Transverse colon (tissue), 4 donors: ENCODE results near the gene GPHN. TPM values are rescaled to one million over a fixed set of nuclear protein-coding genes. Genes with fewer than 3 reads are reported as not detected.

Experiments used
- DNase-seq: peaks from one replicate; pipeline ENCODE4 v3.0.0-alpha.2; 2019
- H3K27ac ChIP-seq, 4 donors: fragments of 200-600 bp; sonication (generic); 2 replicates each; pipeline ENCODE4 v1.5.1; 2016 to 2018; ENCODE audit warnings: inconsistent platforms in 4 of 4
- H3K27me3 ChIP-seq: fragments of 200-600 bp; sonication (generic); 2 replicates; pipeline ENCODE4 v1.5.1; 2017; ENCODE audit warnings: inconsistent platforms
- H3K36me3 ChIP-seq, 4 donors: fragments of 200-600 bp; sonication (generic); 2 replicates each; pipeline ENCODE4 v1.5.1; 2017 to 2019; ENCODE audit warnings: inconsistent platforms in 4 of 4
- H3K4me1 ChIP-seq, 4 donors: fragments of 200-600 bp; sonication (generic); 2 replicates each; pipeline ENCODE4 v1.5.1; 2017 to 2020; ENCODE audit warnings: inconsistent platforms in 4 of 4
- H3K4me3 ChIP-seq, 4 donors: fragments of 200-600 bp; sonication (generic); 1 replicate in 1 of 4; 2 replicates in 3 of 4; pipeline versions ENCODE4 v1.5.1 to v1.6.1; 2017 to 2019; ENCODE audit warnings: inconsistent platforms in 4 of 4
- H3K9me3 ChIP-seq, 2 donors: fragments of 200-600 bp; sonication (generic); 2 replicates each; pipeline ENCODE4 v1.5.1; 2017 to 2019; ENCODE audit warnings: inconsistent platforms in 2 of 2
- EP300 ChIP-seq: sonication (generic); formaldehyde crosslinking; IDR thresholded peaks from one replicate; pipeline ENCODE4 v1.6.1; 2017; ENCODE audit warnings: antibody characterized with exemption, low read depth
- POLR2A ChIP-seq: fragments of 450-650 bp; IDR thresholded peaks from one replicate; pipeline ENCODE4 v1.6.1; 2016; ENCODE audit warnings: antibody characterized with exemption, mild to moderate bottlenecking, moderate library complexity
- POLR2AphosphoS5 ChIP-seq, 3 donors: sonication (generic); formaldehyde crosslinking; IDR thresholded peaks; one replicate each; pipeline ENCODE4 v1.6.1; 2016; ENCODE audit warnings: antibody characterized with exemption in 3 of 3
- WGBS, 2 donors: methylation state at CpG; one replicate each; pipeline ENCODE4 v1.1.5; 2018; ENCODE audit warnings: low coverage in 1 of 2; 5-methylcytosine and 5-hydroxymethylcytosine counted together
- in situ Hi-C, 4 donors: fragments of 200-750 bp; cut with MboI; loops; one replicate each; pipeline versions ENCODE4 v1.15.0 to v1.15.1; 2017; ENCODE audit warnings: low sequenced_read_pairs in 3 of 4, low pct_ligation_motif_present in 1 of 4, low pct_unique_long_range_greater_than_20kb in 1 of 4
- intact Hi-C: fragments of 100-400 bp; cut with DNase I; formaldehyde crosslinking; loops from one replicate; pipeline ENCODE4 v1.15.1; 2023; ENCODE audit warnings: low total_unique reads
- total RNA-seq, 4 donors: library from RNA; depleted of rRNA; stranded (reverse); fragments of >200 nt; gene quantifications; one replicate each; pipeline ENCODE4 v1.1.0, GENCODE V29; 2016
- TF ChIP-seq, protein P1 (sequence below), 5 experiments: fragments of 200-600 bp in 3 of 5; fragments of 450-650 bp in 2 of 5; sonication (generic) in 3 of 5; IDR thresholded peaks; 1 replicate in 2 of 5; 2 replicates in 3 of 5; pipeline ENCODE4 v1.5.1; 2016 to 2017; ENCODE audit warnings: antibody characterized with exemption in 5 of 5, inconsistent platforms in 3 of 5, mild to moderate bottlenecking in 2 of 5, moderate library complexity in 1 of 5

Gene GPHN
- total RNA-seq, 4 donors from 2014 or later: 8.6 to 59.7 (median 23.6) TPM

DNA sequence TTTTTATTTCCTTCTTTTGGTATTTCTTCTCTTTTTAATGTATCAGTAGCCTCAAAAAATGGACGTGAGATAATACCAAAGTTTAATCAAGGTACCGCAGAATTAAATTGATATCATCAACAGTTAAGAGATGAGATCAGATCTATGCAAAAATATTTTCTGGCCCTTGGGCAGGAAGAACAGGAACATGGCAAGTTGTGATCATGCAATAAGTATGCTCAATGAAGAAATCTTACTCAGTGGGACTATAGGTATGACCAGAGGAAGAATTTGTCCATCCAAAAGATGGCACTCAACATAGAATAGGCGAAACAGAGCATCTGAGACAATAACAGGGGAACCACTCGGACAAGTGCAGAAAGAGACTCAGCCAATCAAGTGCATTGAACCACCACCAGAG is 680.4 kb downstream of the GPHN start:
- Histone ChIP-seq H3K4me3 (no peak overlapping the region), H3K4me1 (peaks cover 0 to 15% (median 4%) of the 10 kb centered on the region in 4 donors), H3K9me3 (no peaks in the 10 kb centered on the region), H3K27me3 (no peaks in the 10 kb centered on the region), H3K36me3 (no peaks in the 10 kb centered on the region), H3K27ac (no peak overlapping the region)
- DNase-seq: no peak
- in situ Hi-C loops (no loop called here), intact Hi-C loops (no loop called here)
- TF ChIP-seq, protein P1, sequence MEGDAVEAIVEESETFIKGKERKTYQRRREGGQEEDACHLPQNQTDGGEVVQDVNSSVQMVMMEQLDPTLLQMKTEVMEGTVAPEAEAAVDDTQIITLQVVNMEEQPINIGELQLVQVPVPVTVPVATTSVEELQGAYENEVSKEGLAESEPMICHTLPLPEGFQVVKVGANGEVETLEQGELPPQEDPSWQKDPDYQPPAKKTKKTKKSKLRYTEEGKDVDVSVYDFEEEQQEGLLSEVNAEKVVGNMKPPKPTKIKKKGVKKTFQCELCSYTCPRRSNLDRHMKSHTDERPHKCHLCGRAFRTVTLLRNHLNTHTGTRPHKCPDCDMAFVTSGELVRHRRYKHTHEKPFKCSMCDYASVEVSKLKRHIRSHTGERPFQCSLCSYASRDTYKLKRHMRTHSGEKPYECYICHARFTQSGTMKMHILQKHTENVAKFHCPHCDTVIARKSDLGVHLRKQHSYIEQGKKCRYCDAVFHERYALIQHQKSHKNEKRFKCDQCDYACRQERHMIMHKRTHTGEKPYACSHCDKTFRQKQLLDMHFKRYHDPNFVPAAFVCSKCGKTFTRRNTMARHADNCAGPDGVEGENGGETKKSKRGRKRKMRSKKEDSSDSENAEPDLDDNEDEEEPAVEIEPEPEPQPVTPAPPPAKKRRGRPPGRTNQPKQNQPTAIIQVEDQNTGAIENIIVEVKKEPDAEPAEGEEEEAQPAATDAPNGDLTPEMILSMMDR (IDR thresholded peaks at IDR 0.05): no peak
- TF ChIP-seq POLR2AphosphoS5 (IDR thresholded peaks at IDR 0.05): no peak
- TF ChIP-seq POLR2A: no peak
- no peak for TF ChIP-seq EP300
- WGBS, 2 donors: 91 to 94% methylated on average over 4 of the region's 4 CpGs

DNA sequence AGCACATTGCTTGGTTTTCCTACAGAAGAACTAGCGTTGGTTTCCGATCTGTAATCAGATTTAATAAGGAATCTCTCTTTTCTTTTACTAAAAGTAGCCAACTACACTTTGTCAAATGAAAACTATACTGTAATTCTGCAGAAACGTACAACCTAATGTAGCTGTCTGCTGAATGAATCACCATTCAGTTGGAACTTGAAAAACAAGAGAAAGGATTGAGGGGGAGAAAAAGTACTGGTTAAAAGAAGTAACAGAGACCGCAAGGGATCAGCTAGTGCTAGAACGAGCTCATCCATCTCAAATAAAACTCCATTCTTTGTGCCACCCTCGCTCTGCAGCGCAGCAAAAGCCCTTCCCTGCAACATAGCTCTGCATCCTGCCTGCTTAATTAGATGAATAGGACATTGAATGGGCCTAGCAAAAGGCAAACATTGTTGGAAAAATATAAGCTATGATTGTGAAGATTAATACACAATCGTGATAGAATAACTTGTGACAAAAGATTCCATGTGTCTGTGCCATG is 683.9 kb downstream of the GPHN start:
- DNase-seq: no peak
- Histone ChIP-seq H3K9me3 (no peaks in the 10 kb centered on the region), H3K4me3 (no peak overlapping the region), H3K36me3 (no peaks in the 10 kb centered on the region), H3K27ac (no peak overlapping the region), H3K4me1 (peaks cover 0 to 8% (median 1%) of the 10 kb centered on the region in 4 donors), H3K27me3 (no peaks in the 10 kb centered on the region)
- in situ Hi-C loops (no loop called here), intact Hi-C loops (no loop called here)
- TF ChIP-seq POLR2A: no peak
- TF ChIP-seq POLR2AphosphoS5 (IDR thresholded peaks at IDR 0.05): no peak
- TF ChIP-seq, protein P1 (IDR thresholded peaks at IDR 0.05): no peak
- TF ChIP-seq EP300: no peak
- WGBS, 2 donors: 86 to 87% methylated on average over 8 of the region's 8 CpGs

DNA sequence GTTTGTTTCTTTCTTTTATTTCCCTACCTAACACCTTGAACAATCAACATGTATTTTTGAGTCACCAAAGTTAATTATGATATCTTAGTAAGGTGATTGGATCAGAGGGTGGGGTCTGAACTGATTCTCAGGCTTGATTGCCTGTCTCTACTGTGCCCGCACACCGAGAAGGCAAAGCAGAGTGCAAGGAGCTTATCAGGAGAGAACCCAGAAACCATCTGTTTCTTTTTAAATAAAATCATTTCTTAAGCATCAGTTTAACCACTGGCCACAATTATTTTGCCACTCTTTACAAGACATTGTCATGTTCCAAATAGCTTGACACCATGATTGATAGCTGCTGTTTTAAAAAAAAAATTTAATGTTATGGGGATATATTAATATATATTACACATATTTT is 684.4 kb downstream of the GPHN start:
- H3K27me3 ChIP-seq: no peaks in the 10 kb centered on the region
- peaks cover 0 to 3% (median 0%) of the 10 kb centered on the region in 4 donors for H3K4me1 ChIP-seq
- no peak overlapping the region for H3K4me3 ChIP-seq
- no peak for DNase-seq
- H3K27ac ChIP-seq: no peak overlapping the region
- intact Hi-C loops (no loop called here), in situ Hi-C loops (no loop called here)
- no peaks in the 10 kb centered on the region for H3K36me3 ChIP-seq
- WGBS, 2 donors: 95% methylated on average over 2 of the region's 2 CpGs; no CpG with 5 or more reads in 1 of the 2 donors
- H3K9me3 ChIP-seq: no peaks in the 10 kb centered on the region
- no peak for TF ChIP-seq EP300
- TF ChIP-seq POLR2A: no peak
- TF ChIP-seq, protein P1 (IDR thresholded peaks at IDR 0.05): no peak
- TF ChIP-seq POLR2AphosphoS5 (IDR thresholded peaks at IDR 0.05): no peak

DNA sequence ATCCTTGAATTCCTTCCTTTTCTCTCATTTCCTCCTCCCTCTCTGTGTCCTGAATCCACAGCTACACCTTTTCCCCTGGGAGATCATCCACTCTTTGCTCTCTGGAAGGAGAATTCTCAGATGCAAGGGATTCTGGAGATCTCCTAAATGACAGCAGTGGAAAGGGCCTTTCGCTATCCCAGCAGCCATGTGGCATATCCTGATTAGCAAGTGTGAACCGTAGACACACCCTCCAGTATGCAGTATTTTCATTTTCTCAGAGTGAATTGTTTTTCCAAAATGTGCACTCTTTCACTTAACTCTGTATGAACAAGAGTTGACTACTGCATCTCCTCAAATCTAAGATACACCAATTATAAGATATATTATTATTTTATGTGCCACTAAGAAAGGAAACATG is 687.3 kb downstream of the GPHN start:
- in situ Hi-C loops (no loop called here), intact Hi-C loops (no loop called here)
- Histone ChIP-seq H3K4me1 (no peaks in the 10 kb centered on the region), H3K27ac (no peak overlapping the region), H3K9me3 (no peaks in the 10 kb centered on the region), H3K4me3 (no peak overlapping the region), H3K36me3 (no peaks in the 10 kb centered on the region), H3K27me3 (no peaks in the 10 kb centered on the region)
- 77 to 84% methylated on average over 2 of the region's 2 CpGs for WGBS, 2 donors
- TF ChIP-seq, protein P1 (IDR thresholded peaks at IDR 0.05): no peak
- TF ChIP-seq POLR2A (no peak), EP300 (no peak), POLR2AphosphoS5 (IDR thresholded peaks at IDR 0.05) (no peak)
- no peak for DNase-seq
